Measurements from ENCODE around the gene DTX4.

Gene DTX4

GRCh38 chr11:59221441-59221840, 49.5 kb downstream of the DTX4 start:
- H3K27me3 ChIP-seq (ENCODE audit: insufficient read depth, low read length, poor library complexity, severe bottlenecking) = no peaks in the 10 kb centered on the region
- H3K4me2 ChIP-seq (ENCODE audit: low read depth, low read length, poor library complexity, severe bottlenecking) = no peak overlapping the region
- no peaks in the 10 kb centered on the region for H3F3A ChIP-seq (ENCODE audit: low read depth)
- no peak overlapping the region for H2AFZ ChIP-seq (ENCODE audit: low read length)
- no peaks in the 10 kb centered on the region for H4K20me1 ChIP-seq (ENCODE audit: insufficient read depth, low read length, poor library complexity, severe bottlenecking)
- no peaks in the 10 kb centered on the region for H3K79me2 ChIP-seq (ENCODE audit: insufficient read depth, low read length)
- peaks cover 6% of the 10 kb centered on the region for H3K4me1 ChIP-seq (ENCODE audit: insufficient read depth, low read length, poor library complexity, severe bottlenecking)
- no peak overlapping the region for H3K4me3 ChIP-seq (ENCODE audit: low read length, poor library complexity, severe bottlenecking)
- no peaks in the 10 kb centered on the region for H3K36me3 ChIP-seq (ENCODE audit: insufficient read depth, low read length)
- no peaks in the 10 kb centered on the region for H3K9me3 ChIP-seq (ENCODE audit: insufficient read depth, low read depth, low read length)
- H3K9me2 ChIP-seq (replicated peaks; ENCODE audit: low read depth, low read length) = no peaks in the 10 kb centered on the region
- TF ChIP-seq EZH2phosphoT487 (IDR thresholded peaks at IDR 0.05; ENCODE audit: borderline replicate concordance) = no peak
- TF ChIP-seq CTCF (conservative IDR thresholded peaks at IDR 0.05; ENCODE audit: low read length) = no peak
- H3K9ac ChIP-seq (ENCODE audit: low read depth, low read length, poor library complexity, severe bottlenecking) = no peak overlapping the region

GRCh38 chr11:59222464-59223060, 50.6 kb downstream of the DTX4 start:
- H3K9me3 ChIP-seq (ENCODE audit: insufficient read depth, low read depth, low read length) = no peaks in the 10 kb centered on the region
- TF ChIP-seq CTCF (conservative IDR thresholded peaks at IDR 0.05; ENCODE audit: low read length) (no peak), EZH2phosphoT487 (IDR thresholded peaks at IDR 0.05; ENCODE audit: borderline replicate concordance) (no peak)
- H3K4me2 ChIP-seq (ENCODE audit: low read depth, low read length, poor library complexity, severe bottlenecking) = no peak overlapping the region
- no peaks in the 10 kb centered on the region for H3F3A ChIP-seq (ENCODE audit: low read depth)
- no peak overlapping the region for H3K4me3 ChIP-seq (ENCODE audit: low read length, poor library complexity, severe bottlenecking)
- no peaks in the 10 kb centered on the region for H3K79me2 ChIP-seq (ENCODE audit: insufficient read depth, low read length)
- no peaks in the 10 kb centered on the region for H4K20me1 ChIP-seq (ENCODE audit: insufficient read depth, low read length, poor library complexity, severe bottlenecking)
- H2AFZ ChIP-seq (ENCODE audit: low read length) = no peak overlapping the region
- H3K4me1 ChIP-seq (ENCODE audit: insufficient read depth, low read length, poor library complexity, severe bottlenecking) = no peaks in the 10 kb centered on the region
- H3K36me3 ChIP-seq (ENCODE audit: insufficient read depth, low read length) = no peaks in the 10 kb centered on the region
- no peaks in the 10 kb centered on the region for H3K27me3 ChIP-seq (ENCODE audit: insufficient read depth, low read length, poor library complexity, severe bottlenecking)
- H3K9ac ChIP-seq (ENCODE audit: low read depth, low read length, poor library complexity, severe bottlenecking) = no peak overlapping the region
- no peaks in the 10 kb centered on the region for H3K9me2 ChIP-seq (replicated peaks; ENCODE audit: low read depth, low read length)

- Histone ChIP-seq H3K9ac (ENCODE audit: low read depth, low read length, poor library complexity, severe bottlenecking) (no peak overlapping the region), H4K20me1 (ENCODE audit: insufficient read depth, low read length, poor library complexity, severe bottlenecking) (no peaks in the 10 kb centered on the region), H3K4me3 (ENCODE audit: low read length, poor library complexity, severe bottlenecking) (no peak overlapping the region), H3F3A (ENCODE audit: low read depth) (no peaks in the 10 kb centered on the region), H3K9me3 (ENCODE audit: insufficient read depth, low read depth, low read length) (no peaks in the 10 kb centered on the region), H3K79me2 (ENCODE audit: insufficient read depth, low read length) (no peaks in the 10 kb centered on the region), H3K9me2 (replicated peaks; ENCODE audit: low read depth, low read length) (no peaks in the 10 kb centered on the region), H3K4me1 (ENCODE audit: insufficient read depth, low read length, poor library complexity, severe bottlenecking) (no peaks in the 10 kb centered on the region), H3K36me3 (ENCODE audit: insufficient read depth, low read length) (no peaks in the 10 kb centered on the region), H2AFZ (ENCODE audit: low read length) (no peak overlapping the region), H3K4me2 (ENCODE audit: low read depth, low read length, poor library complexity, severe bottlenecking) (no peak overlapping the region), H3K27me3 (ENCODE audit: insufficient read depth, low read length, poor library complexity, severe bottlenecking) (no peaks in the 10 kb centered on the region)
- TF ChIP-seq EZH2phosphoT487 (IDR thresholded peaks at IDR 0.05; ENCODE audit: borderline replicate concordance) = no peak
Observed at GRCh38 chr11:59223177-59223576, 51.2 kb downstream of the DTX4 start.

- no peaks in the 10 kb centered on the region for H3K27me3 ChIP-seq (ENCODE audit: insufficient read depth, low read length, poor library complexity, severe bottlenecking)
- no peak overlapping the region for H3K4me3 ChIP-seq (ENCODE audit: low read length, poor library complexity, severe bottlenecking)
- TF ChIP-seq EZH2phosphoT487 (IDR thresholded peaks at IDR 0.05; ENCODE audit: borderline replicate concordance) (no peak), CTCF (conservative IDR thresholded peaks at IDR 0.05; ENCODE audit: low read length) (no peak)
- no peaks in the 10 kb centered on the region for H3K36me3 ChIP-seq (ENCODE audit: insufficient read depth, low read length)
- H3F3A ChIP-seq (ENCODE audit: low read depth) = no peaks in the 10 kb centered on the region
- H3K4me1 ChIP-seq (ENCODE audit: insufficient read depth, low read length, poor library complexity, severe bottlenecking) = no peaks in the 10 kb centered on the region
- no peaks in the 10 kb centered on the region for H3K9me3 ChIP-seq (ENCODE audit: insufficient read depth, low read depth, low read length)
- no peak overlapping the region for H3K4me2 ChIP-seq (ENCODE audit: low read depth, low read length, poor library complexity, severe bottlenecking)
- H3K79me2 ChIP-seq (ENCODE audit: insufficient read depth, low read length) = no peaks in the 10 kb centered on the region
- no peak overlapping the region for H3K9ac ChIP-seq (ENCODE audit: low read depth, low read length, poor library complexity, severe bottlenecking)
- no peak overlapping the region for H2AFZ ChIP-seq (ENCODE audit: low read length)
- no peaks in the 10 kb centered on the region for H4K20me1 ChIP-seq (ENCODE audit: insufficient read depth, low read length, poor library complexity, severe bottlenecking)
- no peaks in the 10 kb centered on the region for H3K9me2 ChIP-seq (replicated peaks; ENCODE audit: low read depth, low read length)
Observed at GRCh38 chr11:59223611-59224010, 51.7 kb downstream of the DTX4 start.

Measured in Loucy (cell line).